GM19463 (cell line): ENCODE results near the gene SNTN.

ENCODE experiments used
- ATAC-seq: cut with Tn5 transposase; IDR thresholded peaks from one replicate; pipeline ENCODE4 v1.9.1; 2021; ENCODE audit warnings: mild to moderate bottlenecking, moderate library complexity; ENCODE audit not compliant: unreplicated experiment

The SNTN gene

DNA sequence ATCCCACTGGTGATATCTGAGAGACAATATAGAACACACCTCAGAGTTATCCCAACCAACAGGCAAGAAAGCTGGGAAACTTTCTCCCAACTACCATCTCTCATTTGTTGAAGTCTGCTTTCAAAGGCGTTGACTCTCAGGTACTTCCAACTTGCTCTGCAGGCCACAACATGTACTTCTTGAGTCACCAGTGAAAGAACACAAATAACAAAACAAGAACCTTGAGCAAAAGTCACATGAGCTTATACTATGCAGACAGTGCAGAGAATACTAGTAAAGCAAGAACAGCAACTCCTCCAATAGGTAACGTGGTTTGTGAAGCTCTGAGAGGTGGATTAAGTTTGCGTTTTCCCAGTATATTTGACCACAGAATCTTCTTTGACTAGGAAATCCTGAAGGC is 20.6 kb downstream of the SNTN start:
- no peak for ATAC-seq

- no peak for ATAC-seq
Observed at GRCh38 chr3:63674586-63674985, 22.1 kb downstream of the SNTN start.

- no peak for ATAC-seq
Observed at GRCh38 chr3:63679186-63679585, 26.7 kb downstream of the SNTN start.

DNA sequence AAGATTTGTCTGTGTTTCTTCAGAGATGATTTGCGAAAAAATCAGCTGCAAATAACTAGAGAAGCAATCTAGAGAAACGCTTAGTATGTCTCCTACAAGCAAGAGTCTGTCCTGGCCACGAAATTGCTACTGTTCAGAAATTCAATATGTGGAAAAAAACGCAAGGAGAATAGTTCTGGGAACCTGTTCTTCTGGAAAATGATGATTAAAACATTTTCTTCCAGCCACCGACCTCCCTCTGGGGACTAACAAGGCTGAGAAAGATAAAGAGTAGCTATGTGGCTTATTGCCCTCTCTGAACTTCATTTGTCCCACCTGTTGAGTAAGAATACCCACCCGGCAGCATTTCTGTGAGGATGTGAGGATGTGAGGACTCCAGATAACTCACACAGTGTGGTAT is 31.6 kb downstream of the SNTN start:
- no peak for ATAC-seq

- peak; percentile 56 for ATAC-seq
Observed at GRCh38 chr3:63685340-63685739, 32.9 kb downstream of the SNTN start.

GRCh38 chr3:63687278-63688225 is 35.1 kb downstream of the SNTN start:
- no peak for ATAC-seq

GRCh38 chr3:63689285-63689684 is 36.8 kb downstream of the SNTN start:
- ATAC-seq: no peak

DNA sequence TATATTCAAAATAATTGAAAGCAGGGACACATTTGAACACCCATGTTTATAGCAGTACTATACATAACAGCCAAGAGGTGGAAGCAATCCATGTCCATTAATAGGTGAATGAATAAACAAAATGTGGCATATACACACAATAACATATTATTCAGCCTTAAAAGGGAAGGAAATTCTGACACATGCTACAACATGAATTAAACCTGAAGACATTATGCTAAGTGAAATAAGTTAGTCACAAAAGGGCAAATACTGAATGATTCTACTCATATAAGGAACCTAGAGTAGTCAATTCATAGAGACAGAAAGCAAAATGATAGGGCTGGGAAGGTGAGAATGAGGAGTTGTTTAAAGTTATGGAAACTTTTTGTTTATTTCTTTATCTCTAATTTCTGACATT is 40.9 kb downstream of the SNTN start:
- ATAC-seq: no peak

- ATAC-seq: no peak
Observed at GRCh38 chr3:63705092-63705645, 52.7 kb downstream of the SNTN start.

DNA sequence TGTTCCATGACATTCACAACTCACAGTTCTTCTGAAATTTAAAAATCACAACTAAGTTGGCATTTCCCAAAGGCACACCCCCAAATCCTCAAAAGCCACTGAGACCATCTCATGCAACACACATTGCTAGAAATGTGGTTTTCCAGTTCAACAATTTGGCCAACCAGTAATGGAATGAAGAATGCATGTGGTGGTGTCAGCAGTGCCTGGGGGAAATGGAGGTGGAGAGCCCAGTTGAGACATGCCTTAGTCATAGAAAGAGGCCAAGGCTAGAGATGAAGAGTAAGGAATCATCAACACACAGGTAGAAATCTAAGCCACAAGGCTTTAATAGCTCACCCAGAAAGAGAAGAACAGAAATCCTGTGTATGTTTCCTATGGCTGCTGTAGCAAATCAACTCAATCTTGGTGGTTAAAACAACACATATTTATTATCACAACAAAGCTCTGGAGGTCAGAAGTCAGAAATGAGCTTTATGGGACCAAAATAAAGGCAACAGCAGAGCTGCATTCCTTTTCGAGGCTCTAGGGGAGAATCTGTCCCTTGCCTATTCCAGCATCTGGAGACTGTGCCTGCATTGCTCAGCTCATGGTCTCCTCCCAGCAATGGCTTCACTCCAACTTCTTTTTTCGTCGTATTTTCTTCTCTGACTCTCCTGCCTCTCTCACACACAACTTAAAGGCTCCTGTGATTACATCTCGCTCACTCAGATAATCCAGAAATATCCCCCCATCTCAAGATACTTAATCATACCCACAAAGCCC is 54.0 kb downstream of the SNTN start:
- ATAC-seq: no peak

DNA sequence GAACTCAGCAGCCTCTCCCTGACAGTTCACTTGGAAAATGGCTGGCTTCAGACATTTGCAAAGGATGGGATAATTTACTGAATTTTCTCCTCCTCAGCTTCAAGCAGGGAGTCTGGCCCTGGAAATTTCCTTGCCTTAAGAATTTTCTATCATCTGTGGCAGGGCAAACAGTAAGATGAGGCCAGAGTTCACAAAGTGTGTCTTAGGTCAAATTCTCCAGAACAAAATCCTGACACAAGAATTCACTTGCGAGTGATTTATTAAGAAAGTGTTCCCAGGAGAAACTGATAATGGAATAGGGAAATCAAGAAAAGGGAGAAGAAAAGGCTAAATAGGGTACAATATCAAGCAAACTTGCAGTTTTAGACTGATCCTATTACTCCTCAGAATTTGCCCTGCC is 55.3 kb downstream of the SNTN start:
- no peak for ATAC-seq

DNA sequence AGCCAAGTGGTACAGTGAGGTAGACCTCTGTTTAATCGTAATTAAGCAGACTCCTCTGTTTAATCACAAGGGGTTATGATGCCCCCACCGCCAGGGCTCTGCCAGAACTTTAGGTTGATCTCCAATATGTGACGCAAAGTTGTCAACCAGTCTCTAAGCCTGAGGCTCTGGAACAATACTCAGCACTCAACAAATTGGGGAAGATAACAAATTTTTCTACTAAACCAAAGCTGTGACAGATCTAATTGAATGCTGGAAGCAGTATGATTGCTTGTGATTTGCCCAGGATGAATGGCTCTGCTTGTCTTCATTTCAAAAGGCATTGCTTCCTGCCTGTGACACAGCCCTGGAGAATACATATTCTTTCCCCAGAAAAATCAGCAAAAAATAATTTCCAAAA is 57.1 kb downstream of the SNTN start:
- no peak for ATAC-seq
